Mesothelial cell of epicardium (in vitro differentiated cells): ENCODE data around the gene CORIN. TPM values are rescaled to one million over a fixed set of nuclear protein-coding genes. Genes with fewer than 3 reads are reported as not detected.

Experiments used
- DNase-seq, 2 experiments: peaks; one replicate each; pipeline ENCODE4 v3.0.0; 2021; ENCODE audit warnings: low spot score in 2 of 2; ENCODE audit not compliant: unreplicated experiment in 2 of 2
- H3K27ac Mint-ChIP-seq: 2 replicates; pipeline ENCODE4 v1.8.0; 2021; ENCODE audit warnings: mixed read lengths
- H3K27me3 Mint-ChIP-seq: 2 replicates; pipeline ENCODE4 v1.8.0; 2021; ENCODE audit warnings: low read depth, mixed read lengths
- H3K36me3 Mint-ChIP-seq: 2 replicates; pipeline ENCODE4 v1.8.0; 2021; ENCODE audit warnings: mixed read lengths
- H3K4me1 Mint-ChIP-seq: 2 replicates; pipeline ENCODE4 v1.8.0; 2021; ENCODE audit warnings: mixed read lengths
- H3K4me3 Mint-ChIP-seq: 2 replicates; pipeline ENCODE4 v1.8.0; 2021; ENCODE audit warnings: mild to moderate bottlenecking, moderate library complexity, mixed read lengths
- H3K9me3 Mint-ChIP-seq: 2 replicates; pipeline ENCODE4 v1.8.0; 2021; ENCODE audit warnings: mixed read lengths
- CTCF ChIP-seq: fragments of 200-600 bp; sonication (generic); IDR thresholded peaks from one replicate; pipeline ENCODE4 v1.5.0; 2021; ENCODE audit warnings: antibody characterized with exemption; ENCODE audit not compliant: unreplicated experiment
- total RNA-seq: library from RNA; stranded (reverse); gene quantifications from 3 replicates; pipeline ENCODE4 v1.2.1, GENCODE V29; 2021

CORIN gene
- total RNA-seq, 1 donor from 2014 or later = 1.5 TPM

GRCh38 chr4:47873877-47874541 lies 36.1 kb upstream of the CORIN start:
- no peak for TF ChIP-seq CTCF
- peaks cover 34% of the 10 kb centered on the region for H3K9me3 Mint-ChIP-seq
- peaks cover 72% of the 10 kb centered on the region for H3K36me3 Mint-ChIP-seq
- DNase-seq = no peak
- H3K4me3 Mint-ChIP-seq = no peak overlapping the region
- H3K27ac Mint-ChIP-seq = no peak overlapping the region
- no peaks in the 10 kb centered on the region for H3K27me3 Mint-ChIP-seq
- peaks cover 9% of the 10 kb centered on the region for H3K4me1 Mint-ChIP-seq

DNA sequence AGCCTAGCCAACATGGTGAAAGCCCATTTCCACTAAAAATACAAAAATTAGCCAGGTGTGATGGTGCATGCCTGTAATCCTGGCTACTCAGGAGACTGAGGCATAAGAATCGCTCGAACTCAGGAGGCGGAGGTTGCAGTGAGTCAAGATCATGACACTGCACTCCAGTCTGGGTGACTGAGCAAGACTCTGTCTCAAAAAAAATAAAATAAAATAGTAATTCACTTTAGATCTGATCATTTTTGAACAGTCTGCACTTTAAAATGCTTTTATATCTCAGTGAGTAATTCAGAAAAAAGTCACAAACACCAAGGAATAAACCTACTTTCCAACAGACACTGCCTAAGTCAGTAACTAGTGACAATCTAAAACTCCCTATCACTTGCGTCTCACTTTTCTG lies 25.6 kb upstream of the CORIN start:
- Mint-ChIP-seq H3K4me3 (no peak overlapping the region), H3K27me3 (no peaks in the 10 kb centered on the region), H3K9me3 (peaks cover 15% of the 10 kb centered on the region), H3K27ac (no peak overlapping the region), H3K36me3 (peaks cover 35% of the 10 kb centered on the region), H3K4me1 (no peaks in the 10 kb centered on the region)
- no peak for DNase-seq
- no peak for TF ChIP-seq CTCF

- Mint-ChIP-seq H3K27me3 (no peaks in the 10 kb centered on the region), H3K27ac (no peak overlapping the region), H3K36me3 (peaks cover 26% of the 10 kb centered on the region), H3K4me1 (no peaks in the 10 kb centered on the region), H3K9me3 (peaks cover 5% of the 10 kb centered on the region), H3K4me3 (no peak overlapping the region)
- no peak for TF ChIP-seq CTCF
- DNase-seq = no peak
These were observed 24.4 kb upstream of the CORIN start for GRCh38 chr4:47862297-47862696.

DNA sequence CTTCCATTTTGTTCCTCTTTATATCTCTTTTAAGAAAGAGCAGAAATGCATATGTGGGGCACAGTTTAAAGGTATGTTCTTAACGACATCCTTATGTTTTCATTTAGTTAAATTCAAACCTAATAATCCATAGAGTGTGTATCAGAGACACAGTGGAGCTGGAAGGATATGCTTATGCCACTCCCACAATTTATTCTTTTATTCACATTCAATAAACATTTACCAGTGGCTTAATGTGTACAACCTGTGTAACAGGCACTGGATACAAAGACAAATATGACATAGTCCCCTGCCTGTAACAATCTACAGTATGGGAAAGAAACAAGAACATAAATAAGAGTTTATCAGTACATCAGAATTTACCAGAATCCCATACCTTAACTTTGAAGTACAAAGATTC lies 22.4 kb upstream of the CORIN start:
- no peak for DNase-seq
- TF ChIP-seq CTCF = no peak

DNA sequence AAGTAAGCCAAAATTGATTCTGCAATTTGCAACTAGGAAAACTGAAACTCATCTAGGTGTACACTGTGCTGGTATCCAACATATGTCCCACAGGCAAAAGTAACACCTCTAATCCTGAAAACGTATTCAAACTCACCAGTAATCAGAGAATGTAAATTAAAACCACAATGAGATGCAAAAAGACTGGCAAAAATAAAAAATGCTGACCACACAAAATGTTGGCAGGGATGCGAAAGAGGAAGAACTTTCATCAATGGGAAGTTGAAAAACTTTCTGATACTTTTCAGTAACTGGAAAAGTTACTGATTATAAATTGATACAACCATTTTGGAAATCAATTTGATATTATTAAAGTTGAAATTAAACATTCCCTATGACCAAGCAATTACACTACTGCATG lies 20.1 kb upstream of the CORIN start:
- no peak overlapping the region for H3K4me3 Mint-ChIP-seq
- peaks cover 33% of the 10 kb centered on the region for H3K36me3 Mint-ChIP-seq
- H3K9me3 Mint-ChIP-seq = peaks cover 3% of the 10 kb centered on the region
- no peak for TF ChIP-seq CTCF
- no peak overlapping the region for H3K27ac Mint-ChIP-seq
- H3K27me3 Mint-ChIP-seq = no peaks in the 10 kb centered on the region
- H3K4me1 Mint-ChIP-seq = no peaks in the 10 kb centered on the region
- no peak for DNase-seq

More for the DNA sequence above, 22.4 kb upstream of the CORIN start:
- H3K4me3 Mint-ChIP-seq = no peak overlapping the region
- H3K9me3 Mint-ChIP-seq = no peaks in the 10 kb centered on the region
- H3K4me1 Mint-ChIP-seq = no peaks in the 10 kb centered on the region
- no peak overlapping the region for H3K27ac Mint-ChIP-seq
- H3K36me3 Mint-ChIP-seq = peaks cover 17% of the 10 kb centered on the region
- H3K27me3 Mint-ChIP-seq = no peaks in the 10 kb centered on the region

DNA sequence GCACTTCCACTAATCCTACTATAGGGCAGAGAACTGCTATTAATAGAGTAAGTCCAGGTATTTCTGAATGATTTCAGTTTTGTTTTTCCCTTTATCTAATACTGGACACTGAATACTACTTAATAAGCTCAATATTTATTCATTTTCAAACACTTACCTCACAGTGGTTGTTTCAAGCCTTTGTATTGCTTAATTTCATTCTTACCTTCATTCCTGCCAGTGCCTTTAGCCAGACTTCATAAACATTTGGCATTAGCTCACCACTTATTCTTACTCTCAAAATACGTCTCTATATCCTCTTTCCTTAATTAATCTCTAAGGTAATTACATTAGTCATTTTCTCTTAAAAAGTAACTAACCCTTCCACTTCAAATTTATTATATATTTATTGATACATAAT lies 18.8 kb upstream of the CORIN start:
- Mint-ChIP-seq H3K27me3 (no peaks in the 10 kb centered on the region), H3K27ac (no peak overlapping the region), H3K9me3 (peaks cover 3% of the 10 kb centered on the region), H3K4me1 (peaks cover 3% of the 10 kb centered on the region), H3K4me3 (no peak overlapping the region), H3K36me3 (peaks cover 29% of the 10 kb centered on the region)
- DNase-seq = no peak
- TF ChIP-seq CTCF = no peak
